GM23338 (cell line): Measurements from ENCODE around the gene BEND5. TPM values are rescaled to one million over a fixed set of nuclear protein-coding genes. Genes with fewer than 3 reads are reported as not detected.

Experiments used
- ATAC-seq: fragments of 200-7000 bp; cut with Tn5 transposase; 3 replicates; pipeline ENCODE4 v1.9.1; 2020
- DNase-seq: peaks from one replicate; pipeline ENCODE4 v3.0.0-alpha.2; 2015; ENCODE audit warnings: low spot score
- H2AFZ ChIP-seq: fragments of 200-600 bp; sonication (generic); 2 replicates; pipeline ENCODE4 v1.8.0; 2016; ENCODE audit warnings: antibody characterized with exemption, mild to moderate bottlenecking, moderate library complexity
- H3F3A ChIP-seq: fragments of 200-600 bp; sonication (generic); replicated peaks from 2 replicates; pipeline ENCODE4 v1.8.0; 2017; ENCODE audit warnings: antibody characterized with exemption, mixed run types, low read depth
- H3K27ac ChIP-seq: fragments of 200-600 bp; sonication (generic); 2 replicates; pipeline ENCODE4 v1.6.1; 2016; ENCODE audit warnings: low read depth
- H3K27me3 ChIP-seq: fragments of 200-600 bp; sonication (generic); 2 replicates; pipeline ENCODE4 v1.8.0; 2016; ENCODE audit warnings: mild to moderate bottlenecking, mixed run types, moderate library complexity; ENCODE audit not compliant: insufficient read depth
- H3K36me3 ChIP-seq: fragments of 200-600 bp; sonication (generic); 2 replicates; pipeline ENCODE4 v1.8.0; 2016; ENCODE audit warnings: mild to moderate bottlenecking; ENCODE audit not compliant: insufficient read depth
- H3K4me1 ChIP-seq: fragments of 200-600 bp; sonication (generic); 2 replicates; pipeline ENCODE4 v1.8.0; 2016; ENCODE audit warnings: mild to moderate bottlenecking, moderate library complexity; ENCODE audit not compliant: insufficient read depth
- H3K4me2 ChIP-seq: fragments of 200-600 bp; sonication (generic); 2 replicates; pipeline ENCODE4 v1.7.1; 2017; ENCODE audit warnings: mixed run types
- H3K4me3 ChIP-seq: fragments of 200-600 bp; sonication (generic); 2 replicates; pipeline ENCODE4 v1.6.1; 2016; ENCODE audit warnings: mixed run types
- H3K79me2 ChIP-seq: fragments of 200-600 bp; sonication (generic); replicated peaks from 2 replicates; pipeline ENCODE4 v1.8.0; 2017; ENCODE audit warnings: mild to moderate bottlenecking; ENCODE audit not compliant: insufficient read depth
- H3K9me2 ChIP-seq: fragments of 200-600 bp; sonication (generic); 2 replicates; pipeline ENCODE4 v1.8.0; 2017; ENCODE audit not compliant: insufficient read depth
- H4K20me1 ChIP-seq: fragments of 200-600 bp; sonication (generic); replicated peaks from 2 replicates; pipeline ENCODE4 v1.8.0; 2017; ENCODE audit warnings: mild to moderate bottlenecking; ENCODE audit not compliant: insufficient read depth
- H3K27ac Mint-ChIP-seq: 2 replicates; pipeline ENCODE4 v1.8.0; 2020; ENCODE audit warnings: inconsistent platforms, mild to moderate bottlenecking, moderate library complexity, mixed read lengths
- H3K27me3 Mint-ChIP-seq: 3 replicates; pipeline ENCODE4 v1.8.0; 2022; ENCODE audit warnings: low read depth, mild to moderate bottlenecking, moderate library complexity, mixed read lengths, inconsistent platforms; ENCODE audit not compliant: insufficient read depth, poor library complexity
- H3K36me3 Mint-ChIP-seq: 3 replicates; pipeline ENCODE4 v1.8.0; 2021; ENCODE audit warnings: low read depth, mild to moderate bottlenecking, inconsistent platforms, moderate library complexity, mixed read lengths
- H3K4me1 Mint-ChIP-seq: 3 replicates; pipeline ENCODE4 v1.8.0; 2020; ENCODE audit warnings: mild to moderate bottlenecking, inconsistent platforms, mixed read lengths
- H3K4me3 Mint-ChIP-seq: 3 replicates; pipeline ENCODE4 v1.8.0; 2021; ENCODE audit warnings: moderate library complexity, mild to moderate bottlenecking, inconsistent platforms, mixed read lengths
- H3K9me3 Mint-ChIP-seq: 3 replicates; pipeline ENCODE4 v1.8.0; 2020; ENCODE audit warnings: moderate library complexity, mild to moderate bottlenecking, inconsistent platforms, mixed read lengths
- EZH2 ChIP-seq: fragments of 200-600 bp; sonication (generic); IDR thresholded peaks from one replicate; pipeline ENCODE4 v1.8.0; 2017; ENCODE audit warnings: antibody characterized with exemption, mild to moderate bottlenecking, low read depth; ENCODE audit not compliant: unreplicated experiment
- EZH2phosphoT487 ChIP-seq: fragments of 200-600 bp; sonication (generic); IDR thresholded peaks from one replicate; pipeline ENCODE4 v1.8.1; 2018; ENCODE audit warnings: antibody characterized with exemption; ENCODE audit not compliant: unreplicated experiment
- JUNB ChIP-seq: IDR thresholded peaks from one replicate; pipeline ENCODE4 v1.6.1; 2016; ENCODE audit warnings: antibody characterized with exemption; ENCODE audit not compliant: unreplicated experiment
- NANOG ChIP-seq: IDR thresholded peaks from 2 replicates; pipeline ENCODE4 v1.6.1; 2016; ENCODE audit warnings: antibody characterized with exemption, borderline replicate concordance
- POLR2AphosphoS5 ChIP-seq: IDR thresholded peaks from 2 replicates; pipeline ENCODE4 v1.6.1; 2016; ENCODE audit warnings: antibody characterized with exemption, low read depth
- ZNF114 ChIP-seq: fragments of 250-450 bp; sonication (Bioruptor Pico); IDR thresholded peaks from 2 replicates; pipeline ENCODE4 v1.5.0; 2020; ENCODE audit warnings: mild to moderate bottlenecking, moderate library complexity
- ZNF331 ChIP-seq: fragments of 250-450 bp; sonication (Bioruptor Pico); IDR thresholded peaks from 2 replicates; pipeline ENCODE4 v1.5.0; 2020; ENCODE audit warnings: low read depth, mild to moderate bottlenecking, moderate library complexity
- polyA plus RNA-seq: library from polyadenylated mRNA; unstranded; fragments of >200 nt; fragmentation: Nextera tagmentation; extraction: Ambion mirVana; gene quantifications from 2 replicates; pipeline ENCODE4 v1.2.1, GENCODE V29; 2016
- total RNA-seq: library from RNA; depleted of rRNA; stranded (reverse); fragments of >200 nt; shearing (Covaris generic); gene quantifications from 2 replicates; pipeline ENCODE4 v1.2.3, GENCODE V29; 2014
- TF ChIP-seq, protein P1 (sequence below): fragments of 250-450 bp; sonication (Bioruptor Pico); IDR thresholded peaks from 2 replicates; pipeline ENCODE4 v1.5.0; 2020; ENCODE audit warnings: mild to moderate bottlenecking, moderate library complexity
- TF ChIP-seq, protein P2 (sequence below), 2 experiments: fragments of 200-600 bp in 1 of 2; sonication (generic) in 1 of 2; conservative IDR thresholded peaks; 2 replicates each; pipeline versions ENCODE4 v1.5.1 to v1.6.1; 2016 to 2017; ENCODE audit warnings: antibody characterized with exemption in 2 of 2, low read depth in 2 of 2, mild to moderate bottlenecking in 2 of 2, moderate library complexity in 1 of 2
- TF ChIP-seq, protein P3 (sequence below): IDR thresholded peaks from 2 replicates; pipeline ENCODE4 v1.6.1; 2016; ENCODE audit warnings: antibody characterized with exemption

The BEND5 gene
- total and polyA plus RNA-seq, 2 experiments from 2014 or later: 6.8 to 12.3 TPM

DNA sequence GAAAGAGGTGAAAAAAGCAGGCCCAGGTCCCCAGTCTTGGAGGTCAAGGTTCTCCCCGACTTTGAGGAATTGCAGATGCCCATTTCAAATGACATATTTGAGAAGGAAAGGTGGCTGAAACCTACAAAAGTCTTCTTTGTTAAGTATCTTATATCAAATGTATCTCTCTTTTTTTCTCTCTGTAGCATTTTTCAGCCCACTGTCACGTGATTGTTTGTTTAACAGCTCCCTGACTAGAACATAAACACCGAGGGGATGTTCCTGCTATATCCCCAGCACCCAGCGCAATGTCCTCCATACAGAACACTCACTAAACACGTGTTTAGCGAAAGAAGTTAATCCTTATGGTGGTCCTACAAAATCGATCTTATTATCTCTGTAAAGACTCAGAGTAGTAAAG lies 27.6 kb downstream of the BEND5 start (continued):
- TF ChIP-seq, protein P1, sequence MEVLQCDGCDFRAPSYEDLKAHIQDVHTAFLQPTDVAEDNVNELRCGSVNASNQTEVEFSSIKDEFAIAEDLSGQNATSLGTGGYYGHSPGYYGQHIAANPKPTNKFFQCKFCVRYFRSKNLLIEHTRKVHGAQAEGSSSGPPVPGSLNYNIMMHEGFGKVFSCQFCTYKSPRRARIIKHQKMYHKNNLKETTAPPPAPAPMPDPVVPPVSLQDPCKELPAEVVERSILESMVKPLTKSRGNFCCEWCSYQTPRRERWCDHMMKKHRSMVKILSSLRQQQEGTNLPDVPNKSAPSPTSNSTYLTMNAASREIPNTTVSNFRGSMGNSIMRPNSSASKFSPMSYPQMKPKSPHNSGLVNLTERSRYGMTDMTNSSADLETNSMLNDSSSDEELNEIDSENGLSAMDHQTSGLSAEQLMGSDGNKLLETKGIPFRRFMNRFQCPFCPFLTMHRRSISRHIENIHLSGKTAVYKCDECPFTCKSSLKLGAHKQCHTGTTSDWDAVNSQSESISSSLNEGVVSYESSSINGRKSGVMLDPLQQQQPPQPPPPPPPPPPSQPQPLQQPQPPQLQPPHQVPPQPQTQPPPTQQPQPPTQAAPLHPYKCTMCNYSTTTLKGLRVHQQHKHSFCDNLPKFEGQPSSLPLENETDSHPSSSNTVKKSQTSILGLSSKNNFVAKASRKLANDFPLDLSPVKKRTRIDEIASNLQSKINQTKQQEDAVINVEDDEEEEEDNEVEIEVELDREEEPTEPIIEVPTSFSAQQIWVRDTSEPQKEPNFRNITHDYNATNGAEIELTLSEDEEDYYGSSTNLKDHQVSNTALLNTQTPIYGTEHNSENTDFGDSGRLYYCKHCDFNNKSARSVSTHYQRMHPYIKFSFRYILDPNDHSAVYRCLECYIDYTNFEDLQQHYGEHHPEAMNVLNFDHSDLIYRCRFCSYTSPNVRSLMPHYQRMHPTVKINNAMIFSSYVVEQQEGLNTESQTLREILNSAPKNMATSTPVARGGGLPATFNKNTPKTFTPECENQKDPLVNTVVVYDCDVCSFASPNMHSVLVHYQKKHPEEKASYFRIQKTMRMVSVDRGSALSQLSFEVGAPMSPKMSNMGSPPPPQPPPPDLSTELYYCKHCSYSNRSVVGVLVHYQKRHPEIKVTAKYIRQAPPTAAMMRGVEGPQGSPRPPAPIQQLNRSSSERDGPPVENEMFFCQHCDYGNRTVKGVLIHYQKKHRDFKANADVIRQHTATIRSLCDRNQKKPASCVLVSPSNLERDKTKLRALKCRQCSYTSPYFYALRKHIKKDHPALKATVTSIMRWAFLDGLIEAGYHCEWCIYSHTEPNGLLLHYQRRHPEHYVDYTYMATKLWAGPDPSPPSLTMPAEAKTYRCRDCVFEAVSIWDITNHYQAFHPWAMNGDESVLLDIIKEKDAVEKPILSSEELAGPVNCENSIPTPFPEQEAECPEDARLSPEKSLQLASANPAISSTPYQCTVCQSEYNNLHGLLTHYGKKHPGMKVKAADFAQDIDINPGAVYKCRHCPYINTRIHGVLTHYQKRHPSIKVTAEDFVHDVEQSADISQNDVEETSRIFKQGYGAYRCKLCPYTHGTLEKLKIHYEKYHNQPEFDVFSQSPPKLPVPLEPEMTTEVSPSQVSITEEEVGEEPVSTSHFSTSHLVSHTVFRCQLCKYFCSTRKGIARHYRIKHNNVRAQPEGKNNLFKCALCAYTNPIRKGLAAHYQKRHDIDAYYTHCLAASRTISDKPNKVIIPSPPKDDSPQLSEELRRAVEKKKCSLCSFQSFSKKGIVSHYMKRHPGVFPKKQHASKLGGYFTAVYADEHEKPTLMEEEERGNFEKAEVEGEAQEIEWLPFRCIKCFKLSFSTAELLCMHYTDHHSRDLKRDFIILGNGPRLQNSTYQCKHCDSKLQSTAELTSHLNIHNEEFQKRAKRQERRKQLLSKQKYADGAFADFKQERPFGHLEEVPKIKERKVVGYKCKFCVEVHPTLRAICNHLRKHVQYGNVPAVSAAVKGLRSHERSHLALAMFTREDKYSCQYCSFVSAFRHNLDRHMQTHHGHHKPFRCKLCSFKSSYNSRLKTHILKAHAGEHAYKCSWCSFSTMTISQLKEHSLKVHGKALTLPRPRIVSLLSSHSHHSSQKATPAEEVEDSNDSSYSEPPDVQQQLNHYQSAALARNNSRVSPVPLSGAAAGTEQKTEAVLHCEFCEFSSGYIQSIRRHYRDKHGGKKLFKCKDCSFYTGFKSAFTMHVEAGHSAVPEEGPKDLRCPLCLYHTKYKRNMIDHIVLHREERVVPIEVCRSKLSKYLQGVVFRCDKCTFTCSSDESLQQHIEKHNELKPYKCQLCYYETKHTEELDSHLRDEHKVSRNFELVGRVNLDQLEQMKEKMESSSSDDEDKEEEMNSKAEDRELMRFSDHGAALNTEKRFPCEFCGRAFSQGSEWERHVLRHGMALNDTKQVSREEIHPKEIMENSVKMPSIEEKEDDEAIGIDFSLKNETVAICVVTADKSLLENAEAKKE: no peak
- no peak for TF ChIP-seq EZH2phosphoT487
- no peak for TF ChIP-seq EZH2
- TF ChIP-seq JUNB: no peak
- no peak for TF ChIP-seq ZNF114 (CRISPR knock-in tag)
- TF ChIP-seq POLR2AphosphoS5: no peak

DNA sequence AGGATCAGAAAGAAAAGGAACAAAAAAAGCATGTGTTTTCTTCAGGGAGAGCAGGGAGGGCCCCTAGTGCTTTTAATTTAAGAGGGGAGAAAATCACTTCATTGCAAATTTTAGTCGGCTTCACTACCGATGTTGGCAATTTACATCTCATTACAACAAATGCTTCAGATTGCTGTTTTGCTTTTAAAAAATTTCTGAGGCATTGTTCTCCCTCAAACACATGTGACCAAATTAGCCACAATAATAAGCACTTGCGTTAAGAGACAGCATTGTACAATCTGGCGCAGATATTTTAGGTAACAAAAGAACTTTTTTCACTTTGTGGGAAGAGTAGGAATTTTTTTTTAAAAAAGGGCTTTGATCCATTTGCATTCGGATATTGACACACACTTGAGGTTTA lies 29.8 kb downstream of the BEND5 start:
- H4K20me1 ChIP-seq: no peaks in the 10 kb centered on the region
- no peak overlapping the region for H3K27ac Mint-ChIP-seq
- peaks cover 1% of the 10 kb centered on the region for H3K27me3 Mint-ChIP-seq
- no peaks in the 10 kb centered on the region for H3K79me2 ChIP-seq
- no peaks in the 10 kb centered on the region for H3K27me3 ChIP-seq
- ATAC-seq: no peak
- peaks cover 3% of the 10 kb centered on the region; the same call in 1 of the 2 replicates for H3K36me3 ChIP-seq
- peaks cover 17% of the 10 kb centered on the region for H3K4me1 Mint-ChIP-seq
- H3K4me1 ChIP-seq: peaks cover 6% of the 10 kb centered on the region
- no peak overlapping the region for H2AFZ ChIP-seq
- H3K4me3 ChIP-seq: no peak overlapping the region
- H3K9me2 ChIP-seq: no peaks in the 10 kb centered on the region
- no peak overlapping the region for H3K27ac ChIP-seq
- H3K4me3 Mint-ChIP-seq: no peak overlapping the region
- no peak for DNase-seq
- no peaks in the 10 kb centered on the region for H3K36me3 Mint-ChIP-seq
- H3K9me3 Mint-ChIP-seq: no peaks in the 10 kb centered on the region
- TF ChIP-seq NANOG: no peak
- TF ChIP-seq ZNF331: no peak
- TF ChIP-seq, protein P2, sequence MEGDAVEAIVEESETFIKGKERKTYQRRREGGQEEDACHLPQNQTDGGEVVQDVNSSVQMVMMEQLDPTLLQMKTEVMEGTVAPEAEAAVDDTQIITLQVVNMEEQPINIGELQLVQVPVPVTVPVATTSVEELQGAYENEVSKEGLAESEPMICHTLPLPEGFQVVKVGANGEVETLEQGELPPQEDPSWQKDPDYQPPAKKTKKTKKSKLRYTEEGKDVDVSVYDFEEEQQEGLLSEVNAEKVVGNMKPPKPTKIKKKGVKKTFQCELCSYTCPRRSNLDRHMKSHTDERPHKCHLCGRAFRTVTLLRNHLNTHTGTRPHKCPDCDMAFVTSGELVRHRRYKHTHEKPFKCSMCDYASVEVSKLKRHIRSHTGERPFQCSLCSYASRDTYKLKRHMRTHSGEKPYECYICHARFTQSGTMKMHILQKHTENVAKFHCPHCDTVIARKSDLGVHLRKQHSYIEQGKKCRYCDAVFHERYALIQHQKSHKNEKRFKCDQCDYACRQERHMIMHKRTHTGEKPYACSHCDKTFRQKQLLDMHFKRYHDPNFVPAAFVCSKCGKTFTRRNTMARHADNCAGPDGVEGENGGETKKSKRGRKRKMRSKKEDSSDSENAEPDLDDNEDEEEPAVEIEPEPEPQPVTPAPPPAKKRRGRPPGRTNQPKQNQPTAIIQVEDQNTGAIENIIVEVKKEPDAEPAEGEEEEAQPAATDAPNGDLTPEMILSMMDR (conservative IDR thresholded peaks at IDR 0.05; ENCODE audit: low read depth in 2 of 2): no peak
- TF ChIP-seq POLR2AphosphoS5: no peak
- TF ChIP-seq, protein P3, sequence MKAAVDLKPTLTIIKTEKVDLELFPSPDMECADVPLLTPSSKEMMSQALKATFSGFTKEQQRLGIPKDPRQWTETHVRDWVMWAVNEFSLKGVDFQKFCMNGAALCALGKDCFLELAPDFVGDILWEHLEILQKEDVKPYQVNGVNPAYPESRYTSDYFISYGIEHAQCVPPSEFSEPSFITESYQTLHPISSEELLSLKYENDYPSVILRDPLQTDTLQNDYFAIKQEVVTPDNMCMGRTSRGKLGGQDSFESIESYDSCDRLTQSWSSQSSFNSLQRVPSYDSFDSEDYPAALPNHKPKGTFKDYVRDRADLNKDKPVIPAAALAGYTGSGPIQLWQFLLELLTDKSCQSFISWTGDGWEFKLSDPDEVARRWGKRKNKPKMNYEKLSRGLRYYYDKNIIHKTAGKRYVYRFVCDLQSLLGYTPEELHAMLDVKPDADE: no peak
- H3K4me2 ChIP-seq: no peak overlapping the region
- no peaks in the 10 kb centered on the region for H3F3A ChIP-seq
